ENCODE measurements around the gene RANBP10.

GRCh38 chr16:67825906-67826305 is 19.5 kb upstream of the RANBP10 start:
- TF ChIP-seq CTCF (conservative IDR thresholded peaks at IDR 0.05) (no peak), ZFX (IDR thresholded peaks at IDR 0.05) (no peak)
